Left ventricle myocardium inferior (tissue), 1 donor: ENCODE measurements around the gene DIPK1B. TPM values are rescaled to one million over a fixed set of nuclear protein-coding genes. Genes with fewer than 3 reads are reported as not detected.

ENCODE experiments used
- DNase-seq: peaks from one replicate; pipeline ENCODE4 v3.0.0-alpha.2; 2020
- H3K27ac ChIP-seq: fragments of 200-600 bp; replicated peaks from 2 replicates; pipeline ENCODE4 v1.8.0; 2021
- H3K27me3 ChIP-seq: fragments of 200-600 bp; 2 replicates; pipeline ENCODE4 v1.8.0; 2021; ENCODE audit warnings: low read depth
- H3K36me3 ChIP-seq: fragments of 200-600 bp; 2 replicates; pipeline ENCODE4 v1.8.0; 2021
- H3K4me1 ChIP-seq: fragments of 200-600 bp; 2 replicates; pipeline ENCODE4 v1.8.0; 2021
- H3K4me3 ChIP-seq: fragments of 200-600 bp; 2 replicates; pipeline ENCODE4 v1.8.0; 2021; ENCODE audit warnings: mild to moderate bottlenecking, moderate library complexity
- H3K9me3 ChIP-seq: fragments of 200-600 bp; replicated peaks from 2 replicates; pipeline ENCODE4 v1.8.0; 2021
- intact Hi-C: fragments of 100-400 bp; cut with micrococcal nuclease; formaldehyde crosslinking; loops from one replicate; pipeline ENCODE4 v1.11.0; 2022
- total RNA-seq: library from RNA; stranded (reverse); fragmentation: NEBNext Ultra II Directional; extraction: Animal tissue kit (Norgen Biotek cat#: 25700); gene quantifications from one replicate; pipeline ENCODE4 v1.2.1, GENCODE V29; 2021
- TF ChIP-seq, protein P1 (sequence below): fragments of 200-600 bp; IDR thresholded peaks from 2 replicates; pipeline ENCODE4 v1.8.0; 2021; ENCODE audit warnings: antibody characterized with exemption, mild to moderate bottlenecking, borderline replicate concordance
- donor health status: DM: no; HTN: yes; CAD: no; lungs with severe emphysema.

Gene DIPK1B
- total RNA-seq, 1 donor from 2014 or later, result 21.4 TPM

DNA sequence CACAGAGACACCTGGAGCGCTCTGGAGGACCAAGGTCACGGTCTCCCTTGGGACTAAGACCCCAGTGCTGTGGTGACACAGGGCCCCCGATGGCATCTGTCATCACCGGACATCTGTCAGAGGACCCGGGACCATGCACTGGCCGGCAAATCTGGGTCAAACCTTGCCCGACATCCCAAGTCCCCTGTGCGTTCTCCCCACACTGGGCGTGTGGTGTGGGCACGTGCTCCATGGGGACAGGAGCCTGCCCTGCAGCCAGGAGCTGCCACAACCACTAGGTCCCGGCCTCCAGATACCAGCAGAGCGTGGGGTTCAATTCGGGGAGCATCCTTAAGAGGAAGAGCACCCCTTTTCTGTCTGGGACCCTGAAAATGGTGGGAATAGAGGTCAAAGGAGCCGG, 28.6 kb upstream of the DIPK1B start:
- Histone ChIP-seq H3K36me3 (no peaks in the 10 kb centered on the region), H3K4me1 (peaks cover 85% of the 10 kb centered on the region), H3K27ac (no peak overlapping the region), H3K4me3 (no peak overlapping the region), H3K9me3 (no peaks in the 10 kb centered on the region), H3K27me3 (no peaks in the 10 kb centered on the region)
- intact Hi-C loops, result no loop called here
- TF ChIP-seq, protein P1, sequence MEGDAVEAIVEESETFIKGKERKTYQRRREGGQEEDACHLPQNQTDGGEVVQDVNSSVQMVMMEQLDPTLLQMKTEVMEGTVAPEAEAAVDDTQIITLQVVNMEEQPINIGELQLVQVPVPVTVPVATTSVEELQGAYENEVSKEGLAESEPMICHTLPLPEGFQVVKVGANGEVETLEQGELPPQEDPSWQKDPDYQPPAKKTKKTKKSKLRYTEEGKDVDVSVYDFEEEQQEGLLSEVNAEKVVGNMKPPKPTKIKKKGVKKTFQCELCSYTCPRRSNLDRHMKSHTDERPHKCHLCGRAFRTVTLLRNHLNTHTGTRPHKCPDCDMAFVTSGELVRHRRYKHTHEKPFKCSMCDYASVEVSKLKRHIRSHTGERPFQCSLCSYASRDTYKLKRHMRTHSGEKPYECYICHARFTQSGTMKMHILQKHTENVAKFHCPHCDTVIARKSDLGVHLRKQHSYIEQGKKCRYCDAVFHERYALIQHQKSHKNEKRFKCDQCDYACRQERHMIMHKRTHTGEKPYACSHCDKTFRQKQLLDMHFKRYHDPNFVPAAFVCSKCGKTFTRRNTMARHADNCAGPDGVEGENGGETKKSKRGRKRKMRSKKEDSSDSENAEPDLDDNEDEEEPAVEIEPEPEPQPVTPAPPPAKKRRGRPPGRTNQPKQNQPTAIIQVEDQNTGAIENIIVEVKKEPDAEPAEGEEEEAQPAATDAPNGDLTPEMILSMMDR, result no peak
- DNase-seq, result no peak

DNA sequence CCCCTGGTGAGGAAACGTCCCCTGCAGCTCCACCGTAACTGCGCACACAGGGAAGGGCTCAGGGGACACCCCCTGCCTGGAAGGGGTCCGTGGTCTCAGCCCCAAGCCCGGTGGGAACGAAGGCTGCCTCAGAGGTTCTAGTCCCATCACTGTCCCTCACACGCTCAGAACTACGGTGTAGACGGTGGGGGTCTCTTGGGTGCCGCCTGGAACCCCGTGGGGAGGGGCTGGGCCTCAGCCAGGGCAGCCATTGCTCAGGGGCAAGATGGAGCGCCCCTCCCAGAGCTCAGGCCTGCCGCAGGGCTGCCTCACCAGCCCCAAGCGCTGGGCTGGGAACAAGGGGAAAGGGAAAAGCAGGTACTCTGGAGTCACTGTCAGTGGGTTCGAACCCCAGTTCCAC, 28.0 kb upstream of the DIPK1B start:
- H3K27me3 ChIP-seq, result no peaks in the 10 kb centered on the region
- H3K36me3 ChIP-seq, result no peaks in the 10 kb centered on the region
- H3K4me1 ChIP-seq, result peaks cover 86% of the 10 kb centered on the region
- TF ChIP-seq, protein P1, result no peak
- DNase-seq, result no peak
- no peaks in the 10 kb centered on the region for H3K9me3 ChIP-seq
- intact Hi-C loops, result no loop called here
- H3K4me3 ChIP-seq, result no peak overlapping the region
- no peak overlapping the region for H3K27ac ChIP-seq

- intact Hi-C loops, result no loop called here
- DNase-seq, result no peak
- peaks cover 86% of the 10 kb centered on the region for H3K4me1 ChIP-seq
- no peaks in the 10 kb centered on the region for H3K36me3 ChIP-seq
- H3K4me3 ChIP-seq, result no peak overlapping the region
- H3K27me3 ChIP-seq, result no peaks in the 10 kb centered on the region
- no peak overlapping the region for H3K27ac ChIP-seq
- TF ChIP-seq, protein P1, result no peak
- no peaks in the 10 kb centered on the region for H3K9me3 ChIP-seq
These were observed 27.6 kb upstream of the DIPK1B start for GRCh38 chr9:136684799-136685198.

- peak overlapping the region; percentile 97 for H3K4me3 ChIP-seq
These were observed 27.2 kb upstream of the DIPK1B start for GRCh38 chr9:136685216-136685615.

GRCh38 chr9:136685790-136686533, 26.4 kb upstream of the DIPK1B start:
- intact Hi-C loops, result no loop called here
- H3K36me3 ChIP-seq, result no peaks in the 10 kb centered on the region
- H3K4me1 ChIP-seq, result peaks cover 88% of the 10 kb centered on the region
- DNase-seq, result peak; percentile 27
- no peaks in the 10 kb centered on the region for H3K27me3 ChIP-seq
- peak overlapping the region; percentile 97 for H3K27ac ChIP-seq
- no peaks in the 10 kb centered on the region for H3K9me3 ChIP-seq
- H3K4me3 ChIP-seq, result peak overlapping the region; percentile 97
- TF ChIP-seq, protein P1, result no peak

More at GRCh38 chr9:136685216-136685615, 27.2 kb upstream of the DIPK1B start:
- DNase-seq, result no peak
- Histone ChIP-seq H3K27ac (no peak overlapping the region), H3K9me3 (no peaks in the 10 kb centered on the region), H3K4me1 (peaks cover 86% of the 10 kb centered on the region), H3K36me3 (no peaks in the 10 kb centered on the region), H3K27me3 (no peaks in the 10 kb centered on the region)
- TF ChIP-seq, protein P1, result no peak
- intact Hi-C loops, result no loop called here
